B cell (primary cell): ENCODE results near the gene CDKN2B. TPM values are rescaled to one million over a fixed set of nuclear protein-coding genes. Genes with fewer than 3 reads are reported as not detected.

Source experiments
- ATAC-seq: fragments of 200-7000 bp; cut with Tn5 transposase; one replicate; pipeline ENCODE4 v1.10.0; 2021; ENCODE audit warnings: low read depth, mild to moderate bottlenecking, moderate number of reproducible peaks, moderate library complexity
- CTCF ChIA-PET: fragments of 350-600 bp; sonication (Branson Sonifier 250); formaldehyde crosslinking; loops from one replicate; lab custom pipeline; 2021; ENCODE audit warnings: antibody characterized with exemption, inconsistent platforms; lab: Charles Lee
- POLR2A ChIA-PET: fragments of 350-600 bp; sonication (Branson Sonifier 250); formaldehyde crosslinking; loops from one replicate; lab custom pipeline; 2021; ENCODE audit warnings: antibody characterized with exemption; lab: Charles Lee
- DNase-seq: peaks from one replicate; pipeline ENCODE4 v3.0.0; 2013
- H2AFZ ChIP-seq: 2 replicates; pipeline ENCODE4 v1.6.1; 2012; ENCODE audit warnings: mild to moderate bottlenecking, low read depth, low read length; ENCODE audit not compliant: insufficient read depth, poor library complexity, severe bottlenecking
- H3K27ac ChIP-seq, 2 donors: 1 replicate in 1 of 2; 2 replicates in 1 of 2; pipeline ENCODE4 v1.5.1; 2012 to 2013; ENCODE audit warnings: low read length in 2 of 2, mild to moderate bottlenecking in 2 of 2, moderate library complexity in 1 of 2
- H3K27me3 ChIP-seq, 4 experiments: fragments of 200-600 bp in 1 of 4; sonication (generic) in 1 of 4; replicated peaks in 1 of 4; 1 replicate in 2 of 4; 2 replicates in 2 of 4; pipeline versions ENCODE4 v1.6.1 to v1.7.0; 2013 to 2016; ENCODE audit warnings: low read length in 3 of 4, mild to moderate bottlenecking in 2 of 4, mixed read lengths in 1 of 4, moderate library complexity in 1 of 4; ENCODE audit not compliant: insufficient read depth in 4 of 4, control insufficient read depth in 3 of 4; ENCODE audit errors: control extremely low read depth in 1 of 4
- H3K36me3 ChIP-seq, 2 experiments: replicated peaks in 1 of 2; 1 replicate in 1 of 2; 2 replicates in 1 of 2; pipeline versions ENCODE4 v1.6.1 to v1.7.1; 2013; ENCODE audit warnings: low read length in 1 of 2; ENCODE audit not compliant: insufficient read depth in 2 of 2, control insufficient read depth in 1 of 2; ENCODE audit errors: control extremely low read depth in 1 of 2, extremely low read depth in 1 of 2
- H3K4me1 ChIP-seq, 2 donors: fragments of 200-600 bp in 1 of 2; sonication (generic) in 1 of 2; 1 replicate in 1 of 2; 2 replicates in 1 of 2; pipeline versions ENCODE4 v1.5.1 to v1.6.1; 2013 to 2017; ENCODE audit warnings: low read length in 2 of 2; ENCODE audit not compliant: control insufficient read depth in 2 of 2, insufficient read depth in 2 of 2
- H3K4me2 ChIP-seq: replicated peaks from 2 replicates; pipeline ENCODE3; 2012; ENCODE audit warnings: mild to moderate bottlenecking, low read depth, low read length; ENCODE audit not compliant: poor library complexity, severe bottlenecking
- H3K4me3 ChIP-seq, 5 experiments: fragments of 200-600 bp in 1 of 5; sonication (generic) in 1 of 5; 1 replicate in 3 of 5; 2 replicates in 2 of 5; pipeline versions ENCODE4 v1.5.1 to v1.7.0; 2011 to 2016; ENCODE audit warnings: low read length in 4 of 5, mild to moderate bottlenecking in 4 of 5, low read depth in 2 of 5, control low read depth in 1 of 5, moderate library complexity in 1 of 5; ENCODE audit not compliant: insufficient read depth in 1 of 5; ENCODE audit errors: control extremely low read depth in 1 of 5, extremely low read depth in 1 of 5
- H3K79me2 ChIP-seq: fragments of 200-600 bp; sonication (generic); one replicate; pipeline ENCODE4 v1.6.0; 2016; ENCODE audit warnings: low read length; ENCODE audit not compliant: control insufficient read depth, insufficient read depth
- H3K9ac ChIP-seq: fragments of 200-600 bp; sonication (generic); 2 replicates; pipeline ENCODE4 v1.6.1; 2017; ENCODE audit warnings: mild to moderate bottlenecking, low read length, moderate library complexity
- H3K9me3 ChIP-seq, 3 donors: one replicate each; pipeline versions ENCODE4 v1.6.1 to v1.7.1; 2013; ENCODE audit warnings: low read length in 2 of 3; ENCODE audit not compliant: control insufficient read depth in 2 of 3, insufficient read depth in 1 of 3; ENCODE audit errors: control extremely low read depth in 1 of 3
- H4K20me1 ChIP-seq: 2 replicates; pipeline ENCODE4 v1.6.0; 2012; ENCODE audit warnings: mild to moderate bottlenecking, low read length; ENCODE audit not compliant: insufficient read depth, control insufficient read depth, poor library complexity, severe bottlenecking
- H3K27ac Mint-ChIP-seq: one replicate; pipeline ENCODE4 v1.8.0; 2021; ENCODE audit warnings: mixed read lengths
- H3K27me3 Mint-ChIP-seq: one replicate; pipeline ENCODE4 v1.8.0; 2021; ENCODE audit warnings: mixed read lengths
- H3K4me1 Mint-ChIP-seq: one replicate; pipeline ENCODE4 v1.8.0; 2021; ENCODE audit warnings: mixed read lengths
- H3K4me3 Mint-ChIP-seq: one replicate; pipeline ENCODE4 v1.8.0; 2021; ENCODE audit warnings: mixed read lengths
- H3K9me3 Mint-ChIP-seq: one replicate; pipeline ENCODE4 v1.8.0; 2022; ENCODE audit warnings: mixed read lengths; ENCODE audit not compliant: insufficient read depth
- EZH2 ChIP-seq: IDR thresholded peaks from 2 replicates; pipeline ENCODE4 v1.6.1; 2012; ENCODE audit warnings: borderline replicate concordance, low read depth, mild to moderate bottlenecking, moderate library complexity, low read length; ENCODE audit not compliant: insufficient read depth, poor library complexity, severe bottlenecking
- WGBS: methylation state at CpG from one replicate; pipeline ENCODE4 v1.1.5; 2013; ENCODE audit warnings: missing lambda C conversion rate; ENCODE audit not compliant: insufficient coverage; 5-methylcytosine and 5-hydroxymethylcytosine counted together
- intact Hi-C: fragments of 100-400 bp; cut with micrococcal nuclease; formaldehyde crosslinking; loops from one replicate; pipeline ENCODE4 v1.10.0; 2022
- polyA plus RNA-seq: library from polyadenylated mRNA; depleted of rRNA; stranded (reverse); fragments of >200 nt; gene quantifications from 2 replicates; pipeline ENCODE4 v1.2.3, GENCODE V29; 2012
- total RNA-seq, 2 donors: library from RNA; stranded (reverse); fragments of 120-200 nt in 1 of 2; gene quantifications; 1 replicate in 1 of 2; 2 replicates in 1 of 2; pipeline versions ENCODE4 v1.2.3 to v1.2.4, GENCODE V29; 2013 to 2022
- TF ChIP-seq, protein P1 (sequence below): fragments of 200-600 bp; IDR thresholded peaks from one replicate; pipeline ENCODE4 v1.8.0; 2022; ENCODE audit warnings: antibody characterized with exemption, mild to moderate bottlenecking

The CDKN2B gene
- total and polyA plus RNA-seq, 2 donors (not counting 1 experiment from before 2014, with no cell fraction given), result 0.36 to 0.42 TPM

- Histone ChIP-seq H3K9ac (no peak overlapping the region), H3K9me3 (peaks cover 4 to 73% (median 40%) of the 10 kb centered on the region in 3 donors), H3K27me3 (peaks cover 3 to 97% (median 84%) of the 10 kb centered on the region in 4 experiments), H3K4me2 (no peak overlapping the region), H3K4me1 (peaks cover 25 to 43% of the 10 kb centered on the region in 2 donors), H3K36me3 (no peaks in the 10 kb centered on the region), H4K20me1 (no peaks in the 10 kb centered on the region), H3K4me3 (no peak overlapping the region), H3K27ac (no peak overlapping the region), H2AFZ (no peak overlapping the region), H3K79me2 (no peaks in the 10 kb centered on the region)
- H3K27ac Mint-ChIP-seq, result peak overlapping the region; percentile 74
- peaks cover 86% of the 10 kb centered on the region for H3K27me3 Mint-ChIP-seq
- no peak overlapping the region for H3K4me3 Mint-ChIP-seq
- CTCF ChIA-PET, result interaction anchor here (1.0 to 5.4 kb wide), 5 partner anchors 21 to 156 kb away, joined by 3 to 43 read pairs (median 4); partner anchors contain the start of genes CDKN2A, CDKN2B and CDKN2B-AS1
- peaks cover 29% of the 10 kb centered on the region for H3K4me1 Mint-ChIP-seq
- peaks cover 7% of the 10 kb centered on the region for H3K9me3 Mint-ChIP-seq
- no peak for ATAC-seq
- DNase-seq, result peak; percentile 45
- WGBS, result 18% methylated on average over 19 of the region's 28 CpGs
- POLR2A ChIA-PET, result interaction anchor here (0.7 kb wide), 1 partner anchor 17 kb away, joined by 6 read pairs; no protein-coding TSS in a partner anchor
- intact Hi-C loops, result no loop called here
- TF ChIP-seq, protein P1, sequence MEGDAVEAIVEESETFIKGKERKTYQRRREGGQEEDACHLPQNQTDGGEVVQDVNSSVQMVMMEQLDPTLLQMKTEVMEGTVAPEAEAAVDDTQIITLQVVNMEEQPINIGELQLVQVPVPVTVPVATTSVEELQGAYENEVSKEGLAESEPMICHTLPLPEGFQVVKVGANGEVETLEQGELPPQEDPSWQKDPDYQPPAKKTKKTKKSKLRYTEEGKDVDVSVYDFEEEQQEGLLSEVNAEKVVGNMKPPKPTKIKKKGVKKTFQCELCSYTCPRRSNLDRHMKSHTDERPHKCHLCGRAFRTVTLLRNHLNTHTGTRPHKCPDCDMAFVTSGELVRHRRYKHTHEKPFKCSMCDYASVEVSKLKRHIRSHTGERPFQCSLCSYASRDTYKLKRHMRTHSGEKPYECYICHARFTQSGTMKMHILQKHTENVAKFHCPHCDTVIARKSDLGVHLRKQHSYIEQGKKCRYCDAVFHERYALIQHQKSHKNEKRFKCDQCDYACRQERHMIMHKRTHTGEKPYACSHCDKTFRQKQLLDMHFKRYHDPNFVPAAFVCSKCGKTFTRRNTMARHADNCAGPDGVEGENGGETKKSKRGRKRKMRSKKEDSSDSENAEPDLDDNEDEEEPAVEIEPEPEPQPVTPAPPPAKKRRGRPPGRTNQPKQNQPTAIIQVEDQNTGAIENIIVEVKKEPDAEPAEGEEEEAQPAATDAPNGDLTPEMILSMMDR, result no peak
- no peak for TF ChIP-seq EZH2
Observed at GRCh38 chr9:21969011-21969940, 39.8 kb downstream of the CDKN2B start.
